ENCODE measurements around the gene CDHR2. TPM values are rescaled to one million over a fixed set of nuclear protein-coding genes. Genes with fewer than 3 reads are reported as not detected.

CDHR2 gene, protein sequence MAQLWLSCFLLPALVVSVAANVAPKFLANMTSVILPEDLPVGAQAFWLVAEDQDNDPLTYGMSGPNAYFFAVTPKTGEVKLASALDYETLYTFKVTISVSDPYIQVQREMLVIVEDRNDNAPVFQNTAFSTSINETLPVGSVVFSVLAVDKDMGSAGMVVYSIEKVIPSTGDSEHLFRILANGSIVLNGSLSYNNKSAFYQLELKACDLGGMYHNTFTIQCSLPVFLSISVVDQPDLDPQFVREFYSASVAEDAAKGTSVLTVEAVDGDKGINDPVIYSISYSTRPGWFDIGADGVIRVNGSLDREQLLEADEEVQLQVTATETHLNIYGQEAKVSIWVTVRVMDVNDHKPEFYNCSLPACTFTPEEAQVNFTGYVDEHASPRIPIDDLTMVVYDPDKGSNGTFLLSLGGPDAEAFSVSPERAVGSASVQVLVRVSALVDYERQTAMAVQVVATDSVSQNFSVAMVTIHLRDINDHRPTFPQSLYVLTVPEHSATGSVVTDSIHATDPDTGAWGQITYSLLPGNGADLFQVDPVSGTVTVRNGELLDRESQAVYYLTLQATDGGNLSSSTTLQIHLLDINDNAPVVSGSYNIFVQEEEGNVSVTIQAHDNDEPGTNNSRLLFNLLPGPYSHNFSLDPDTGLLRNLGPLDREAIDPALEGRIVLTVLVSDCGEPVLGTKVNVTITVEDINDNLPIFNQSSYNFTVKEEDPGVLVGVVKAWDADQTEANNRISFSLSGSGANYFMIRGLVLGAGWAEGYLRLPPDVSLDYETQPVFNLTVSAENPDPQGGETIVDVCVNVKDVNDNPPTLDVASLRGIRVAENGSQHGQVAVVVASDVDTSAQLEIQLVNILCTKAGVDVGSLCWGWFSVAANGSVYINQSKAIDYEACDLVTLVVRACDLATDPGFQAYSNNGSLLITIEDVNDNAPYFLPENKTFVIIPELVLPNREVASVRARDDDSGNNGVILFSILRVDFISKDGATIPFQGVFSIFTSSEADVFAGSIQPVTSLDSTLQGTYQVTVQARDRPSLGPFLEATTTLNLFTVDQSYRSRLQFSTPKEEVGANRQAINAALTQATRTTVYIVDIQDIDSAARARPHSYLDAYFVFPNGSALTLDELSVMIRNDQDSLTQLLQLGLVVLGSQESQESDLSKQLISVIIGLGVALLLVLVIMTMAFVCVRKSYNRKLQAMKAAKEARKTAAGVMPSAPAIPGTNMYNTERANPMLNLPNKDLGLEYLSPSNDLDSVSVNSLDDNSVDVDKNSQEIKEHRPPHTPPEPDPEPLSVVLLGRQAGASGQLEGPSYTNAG (N-terminal part only)
- total RNA-seq = not detected in 2 replicates

DNA sequence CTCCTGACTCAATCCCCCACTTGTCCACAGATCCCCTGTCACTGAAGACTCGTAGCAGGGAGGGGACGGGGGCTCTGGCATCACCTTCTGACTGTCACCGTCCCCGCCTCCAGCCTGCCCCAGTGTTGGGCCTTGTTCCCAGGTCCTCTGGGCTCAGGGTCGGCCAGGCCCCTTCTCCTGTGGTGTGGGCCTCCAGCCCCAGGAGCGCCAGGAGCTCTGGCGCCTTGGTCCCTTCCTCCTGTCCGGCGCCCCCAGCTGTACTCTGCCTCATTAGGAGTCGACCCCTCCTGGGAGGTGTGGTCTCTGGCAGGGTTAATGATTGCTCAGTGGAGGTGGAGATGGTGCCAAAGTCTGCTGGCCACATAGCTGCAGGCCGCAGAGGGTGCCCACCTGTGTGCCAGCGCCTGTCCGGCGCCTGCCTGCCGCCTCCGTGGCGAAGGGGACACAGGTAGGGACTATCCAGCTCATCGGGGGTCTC lies at the start of gene CDHR2:
Gene CDHR2 (plus strand): TSS at position 376 of the 478 bp plus-strand sequence. CDS start 16,011 bp downstream, outside the sequence.

DNA sequence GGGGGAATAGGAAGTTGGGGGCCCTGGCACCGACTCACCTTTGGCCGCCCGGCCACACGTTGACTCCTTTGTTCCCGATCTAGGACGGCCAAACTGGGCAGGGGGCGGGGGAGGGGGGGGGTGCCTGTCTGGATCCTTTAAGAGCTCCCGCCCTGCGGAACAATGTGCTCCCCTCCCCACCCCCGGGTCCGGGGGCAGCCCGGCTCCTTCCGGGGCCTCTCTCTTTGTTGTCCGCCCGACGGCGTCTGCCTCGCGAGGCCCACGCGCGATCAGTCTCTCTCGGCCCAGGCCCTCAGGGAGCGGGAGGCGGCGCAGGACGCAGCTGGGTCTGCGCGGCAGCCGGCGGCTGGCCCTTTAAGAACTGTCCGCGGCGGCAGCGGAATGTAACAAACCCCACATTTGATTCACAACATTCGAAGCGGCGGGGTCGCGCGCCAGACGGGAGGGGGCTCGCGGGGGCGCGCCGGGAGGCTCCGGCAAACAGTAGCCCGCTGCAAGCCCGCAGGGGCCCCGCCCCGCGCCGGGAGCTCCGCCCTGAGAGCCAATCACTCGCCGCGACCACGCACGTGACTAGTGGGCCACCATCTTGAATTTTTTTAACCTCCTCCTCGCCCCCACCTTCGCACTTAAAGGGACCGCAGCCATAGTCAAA lies 12.1 kb upstream of the CDHR2 start, which contains the start of gene RNF44:
Gene RNF44 (minus strand): TSS at position 501 of the 652 bp plus-strand sequence. CDS start 4,930 bp downstream, outside the sequence.

GRCh38 chr5:176609724-176610434 lies 60.7 kb downstream of the CDHR2 start, which contains the start of gene GPRIN1:
Gene GPRIN1 (minus strand): TSS chr5:176610156. CDS start chr5:176599834, 10,322 bp downstream.

GRCh38 chr5:176629853-176630680 lies 80.9 kb downstream of the CDHR2 start, which contains the start of the genes EIF4E1B and SNCB:
Gene EIF4E1B (plus strand): TSS chr5:176630675. CDS start chr5:176642788, 12,113 bp downstream.
Gene SNCB (minus strand): TSS chr5:176630534. CDS start chr5:176629654, 880 bp downstream.

Other genes starting within 250 kb of the CDHR2 start
- gene KIAA1191, start 187.6 kb upstream of the CDHR2 start, total RNA-seq = 65.6 and 77.7 TPM in 2 replicates
- gene ARL10, start 183.9 kb upstream of the CDHR2 start, total RNA-seq = 6.1 and 16.4 TPM in 2 replicates
- 27.9 and 42.7 TPM in 2 replicates for gene NOP16, start 160.7 kb upstream of the CDHR2 start, total RNA-seq
- gene HIGD2A, start 160.6 kb upstream of the CDHR2 start, total RNA-seq = 24.7 and 28.1 TPM in 2 replicates
- gene CLTB, start 132.8 kb upstream of the CDHR2 start, total RNA-seq = 123 and 142 TPM in 2 replicates
- gene FAF2, start 101.0 kb upstream of the CDHR2 start, total RNA-seq = 34.9 and 36.1 TPM in 2 replicates
- 3.5 and 4.0 TPM in 2 replicates for gene RNF44, start 11.9 kb upstream of the CDHR2 start, total RNA-seq
- 3.1 and 5.7 TPM in 2 replicates for gene GPRIN1, start 60.8 kb downstream of the CDHR2 start, total RNA-seq
- gene SNCB, start 81.2 kb downstream of the CDHR2 start, total RNA-seq = 0.09 TPM in 1 of 2 replicates, not detected in the other
- gene EIF4E1B, start 81.3 kb downstream of the CDHR2 start, total RNA-seq = not detected in 2 replicates
- 40.5 and 41.3 TPM in 2 replicates for gene TSPAN17, start 98.1 kb downstream of the CDHR2 start, total RNA-seq